T47D (cell line): ENCODE results near the gene VILL.

ENCODE experiments used
- DNase-seq, 2 experiments: peaks; one replicate each; pipeline versions ENCODE4 v3.0.0 to v3.0.0-alpha.2; 2011 to 2012; ENCODE audit warnings: low read depth in 1 of 2, low spot score in 1 of 2
- JUND ChIP-seq: IDR thresholded peaks from 2 replicates; pipeline ENCODE4 v1.6.1; 2012; ENCODE audit warnings: low read depth
- in situ Hi-C: cut with HindIII; loops from 2 replicates; pipeline ENCODE4 v1.10.0; 2016; ENCODE audit warnings: low sequenced_read_pairs, low pct_unique_long_range_greater_than_20kb

VILL gene

DNA sequence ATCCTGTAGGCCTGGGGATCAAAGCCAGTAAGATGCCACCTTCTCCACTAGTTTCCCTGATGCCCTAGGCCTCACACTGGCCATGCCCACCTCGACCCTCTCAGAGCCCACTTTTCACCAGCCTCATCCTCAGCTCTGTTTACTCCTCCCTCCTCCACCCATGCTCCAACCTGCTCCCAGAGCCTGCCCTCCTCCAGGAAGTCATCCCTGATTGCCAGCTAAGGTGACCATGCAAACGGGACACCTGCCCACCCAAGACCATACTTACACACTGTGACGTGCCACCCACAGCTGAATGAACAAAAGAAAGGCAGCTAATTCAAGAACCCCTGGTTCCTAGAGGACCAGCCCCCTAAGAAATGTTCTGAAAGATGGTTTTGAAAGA is 29.7 kb downstream of the VILL start:
- no peak for TF ChIP-seq JUND
- in situ Hi-C loops = no loop called here
- no peak for DNase-seq

DNA sequence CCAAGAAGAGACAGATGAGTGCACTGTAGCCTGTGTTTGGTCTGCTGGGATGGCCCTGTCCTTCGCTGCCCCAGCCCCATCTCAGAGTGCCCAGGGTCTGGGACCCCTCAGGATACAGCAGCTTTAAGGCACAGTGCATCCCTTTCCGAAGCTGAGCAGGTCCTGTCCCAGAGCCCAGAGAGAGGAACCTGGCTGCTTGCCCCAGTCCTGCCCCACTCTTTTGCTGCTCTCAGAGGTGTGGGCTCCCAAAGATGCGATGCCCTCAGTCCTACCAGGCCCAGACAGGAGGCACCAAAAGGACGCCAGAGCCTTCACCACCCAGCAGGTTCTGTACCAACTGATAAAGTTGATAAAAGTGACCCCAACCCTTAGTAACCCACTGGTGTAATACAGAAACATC is 30.6 kb downstream of the VILL start:
- DNase-seq = no peak
- in situ Hi-C loops = no loop called here
- TF ChIP-seq JUND = no peak

GRCh38 chr3:38022301-38022700 is 31.7 kb downstream of the VILL start:
- no peak for DNase-seq
- TF ChIP-seq JUND = no peak
- in situ Hi-C loops = no loop called here

DNA sequence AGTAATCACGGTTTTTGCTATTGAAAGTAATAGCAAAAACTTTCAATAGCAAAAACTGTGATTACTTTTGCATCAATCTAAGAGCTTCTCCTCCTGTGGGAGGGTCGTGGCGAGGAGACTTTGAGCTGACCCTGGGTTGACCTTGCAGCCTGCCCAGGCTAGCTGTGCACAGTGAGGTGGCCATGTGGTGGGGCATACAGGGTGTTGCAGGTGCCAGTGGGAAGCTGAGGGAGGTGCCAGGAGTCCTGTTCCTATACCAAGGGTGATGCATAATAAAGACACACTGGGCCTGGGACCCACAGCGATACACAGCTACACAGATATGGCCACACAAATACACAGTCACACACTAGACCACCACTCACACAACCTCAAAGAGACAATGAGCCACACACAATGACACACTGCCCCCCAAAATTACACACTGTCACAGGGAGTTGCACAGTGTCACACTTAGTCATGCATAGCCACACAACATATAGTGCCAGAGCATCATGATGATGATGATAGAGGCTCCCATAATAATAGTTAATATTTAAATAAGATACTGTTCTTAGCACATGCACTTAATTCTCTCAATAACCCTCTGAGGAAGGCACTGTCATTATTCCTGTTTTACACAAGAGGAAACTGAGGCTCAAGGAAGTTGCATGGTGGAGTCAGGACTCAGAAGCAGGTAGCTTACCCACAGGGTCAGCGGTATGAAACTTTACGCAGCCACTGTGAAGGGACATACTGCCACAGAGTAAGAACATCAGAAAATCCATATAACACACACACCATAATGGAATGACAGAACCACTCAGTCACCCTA is 32.5 kb downstream of the VILL start:
- in situ Hi-C loops = no loop called here
- no peak for TF ChIP-seq JUND
- no peak for DNase-seq

DNA sequence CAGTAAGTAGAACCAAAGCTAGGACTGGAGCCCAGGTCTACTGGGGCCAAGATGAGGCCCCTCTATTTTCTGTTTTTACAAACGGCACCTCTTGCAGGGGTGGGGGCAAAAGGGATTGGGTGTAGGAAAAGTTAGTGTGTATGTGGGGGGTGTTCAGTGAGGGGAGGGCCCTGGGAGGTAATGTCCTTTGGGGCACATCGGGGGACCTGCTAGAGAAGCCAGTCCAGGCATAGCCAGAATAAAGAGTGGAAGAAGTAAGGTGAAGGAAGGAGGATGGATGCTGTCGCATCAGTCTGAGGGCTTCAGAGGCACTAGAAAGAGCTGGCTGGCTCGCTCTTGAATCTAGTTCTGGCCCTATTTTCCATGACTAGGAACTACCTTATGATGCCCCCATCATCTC is 36.3 kb downstream of the VILL start:
- no peak for DNase-seq
- in situ Hi-C loops = no loop called here
- TF ChIP-seq JUND = no peak

GRCh38 chr3:38027466-38028465 is 37.2 kb downstream of the VILL start:
- no peak for TF ChIP-seq JUND
- in situ Hi-C loops = no loop called here
- no peak for DNase-seq

GRCh38 chr3:38028621-38029361 is 38.2 kb downstream of the VILL start:
- DNase-seq = no peak
- in situ Hi-C loops = no loop called here
- no peak for TF ChIP-seq JUND

DNA sequence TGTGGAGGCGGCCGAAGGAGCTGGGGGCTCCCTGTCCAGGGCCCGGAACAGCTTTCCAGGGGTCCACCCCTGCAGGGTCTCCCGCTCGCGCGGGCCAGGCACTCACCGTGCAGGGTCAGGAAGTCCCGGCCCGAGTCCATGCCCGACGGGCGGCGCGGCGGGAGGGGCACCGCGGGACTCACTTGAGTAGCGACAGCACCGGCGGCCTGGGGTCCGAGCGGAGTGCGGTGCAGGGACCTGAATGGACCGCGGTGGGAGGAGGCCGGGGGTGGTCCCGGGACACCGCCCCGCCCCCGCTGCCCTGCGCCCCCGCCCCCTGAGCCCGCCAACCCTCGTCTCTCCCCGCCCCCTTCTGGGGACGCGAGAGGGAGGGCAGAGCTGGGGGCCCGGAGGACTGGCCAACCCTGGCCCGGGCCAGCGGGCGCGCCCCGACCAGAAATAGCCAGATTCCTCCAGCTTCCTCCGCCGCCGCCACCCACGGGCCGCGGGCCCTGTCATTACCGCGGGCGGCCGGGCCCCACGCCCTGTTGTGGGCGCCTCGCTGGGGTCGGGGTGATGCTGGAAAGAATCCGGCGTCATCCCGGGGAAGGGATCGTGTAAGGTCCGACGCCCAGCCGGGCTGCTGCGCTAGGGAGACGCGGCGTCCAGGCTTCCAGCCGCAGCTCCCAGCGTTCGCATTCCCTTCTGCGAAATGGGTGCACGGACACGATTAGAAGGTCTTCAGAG is 39.0 kb downstream of the VILL start, which contains the start of gene PLCD1:
Gene PLCD1, minus strand, starts transcription at position 243 of the 726 bp plus-strand sequence. Its CDS starts 103 bp downstream, at position 140.
- in situ Hi-C loops = no loop called here
- TF ChIP-seq JUND = no peak
- no peak for DNase-seq

DNA sequence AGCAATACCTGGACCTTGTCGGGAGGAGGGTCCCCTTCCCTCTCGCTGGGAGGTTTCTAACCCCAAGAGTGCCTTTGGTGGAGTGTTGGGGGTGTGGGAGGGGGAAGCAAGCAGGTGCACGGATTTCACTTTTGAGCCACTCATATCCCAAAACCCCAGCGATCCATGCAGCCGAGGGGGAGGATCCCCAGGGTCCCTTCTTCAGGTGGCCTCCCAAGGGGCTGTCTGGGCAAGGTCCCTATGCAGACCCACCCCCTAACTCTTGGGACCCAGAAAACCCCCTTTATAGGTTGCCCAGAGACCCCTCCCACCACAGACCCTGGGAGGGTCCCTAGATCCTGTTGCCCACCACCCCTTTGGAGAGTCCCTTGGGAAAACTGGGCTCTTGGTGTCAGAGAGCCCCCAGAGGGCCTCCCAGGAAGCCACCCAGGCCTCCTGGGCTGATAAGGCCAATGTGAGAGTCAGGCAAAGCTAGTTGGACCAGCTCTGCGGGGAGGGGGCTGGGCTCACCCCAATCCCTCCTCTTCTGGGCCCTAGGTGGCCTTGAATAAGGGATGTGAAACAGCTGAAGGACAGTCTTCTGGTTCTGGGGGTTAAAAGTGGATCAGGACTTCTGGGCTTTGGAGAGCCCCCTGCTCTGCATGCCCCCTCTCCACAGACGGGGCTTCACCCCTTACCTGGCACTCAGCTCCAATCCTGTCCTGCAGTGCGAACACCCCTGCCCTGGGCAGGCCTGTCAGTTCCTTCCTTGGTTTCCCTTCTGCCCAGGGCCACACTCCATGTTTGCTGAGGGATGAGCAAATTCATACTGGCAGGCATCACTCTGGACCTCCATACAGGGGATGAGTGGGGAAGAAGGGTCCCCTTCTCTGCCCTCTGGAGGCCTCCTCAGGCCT is 39.8 kb downstream of the VILL start:
- in situ Hi-C loops = no loop called here
- TF ChIP-seq JUND = no peak
- DNase-seq = no peak

GRCh38 chr3:38031022-38031994 is 40.7 kb downstream of the VILL start:
- DNase-seq = peak in 1 of 2 experiments; percentile 37
- in situ Hi-C loops = no loop called here
- TF ChIP-seq JUND = no peak
